Hepatocyte (in vitro differentiated cells): Measurements from ENCODE around the gene CKLF.

Experiments
- EZH2 ChIP-seq: fragments of 200-600 bp; sonication (generic); IDR thresholded peaks from 2 replicates; pipeline ENCODE4 v1.6.1; 2016; ENCODE audit warnings: antibody characterized with exemption, mild to moderate bottlenecking, borderline replicate concordance
- EZH2phosphoT487 ChIP-seq: fragments of 200-600 bp; sonication (generic); IDR thresholded peaks from one replicate; pipeline ENCODE4 v1.6.1; 2018; ENCODE audit warnings: antibody characterized with exemption, mild to moderate bottlenecking, low read depth, moderate library complexity; ENCODE audit not compliant: unreplicated experiment, severe bottlenecking
- TF ChIP-seq, protein P1 (sequence below): fragments of 200-600 bp; sonication (generic); IDR thresholded peaks from 2 replicates; pipeline ENCODE4 v1.5.1; 2016; ENCODE audit warnings: antibody characterized with exemption, mild to moderate bottlenecking; ENCODE audit not compliant: poor library complexity

- TF ChIP-seq, protein P1, sequence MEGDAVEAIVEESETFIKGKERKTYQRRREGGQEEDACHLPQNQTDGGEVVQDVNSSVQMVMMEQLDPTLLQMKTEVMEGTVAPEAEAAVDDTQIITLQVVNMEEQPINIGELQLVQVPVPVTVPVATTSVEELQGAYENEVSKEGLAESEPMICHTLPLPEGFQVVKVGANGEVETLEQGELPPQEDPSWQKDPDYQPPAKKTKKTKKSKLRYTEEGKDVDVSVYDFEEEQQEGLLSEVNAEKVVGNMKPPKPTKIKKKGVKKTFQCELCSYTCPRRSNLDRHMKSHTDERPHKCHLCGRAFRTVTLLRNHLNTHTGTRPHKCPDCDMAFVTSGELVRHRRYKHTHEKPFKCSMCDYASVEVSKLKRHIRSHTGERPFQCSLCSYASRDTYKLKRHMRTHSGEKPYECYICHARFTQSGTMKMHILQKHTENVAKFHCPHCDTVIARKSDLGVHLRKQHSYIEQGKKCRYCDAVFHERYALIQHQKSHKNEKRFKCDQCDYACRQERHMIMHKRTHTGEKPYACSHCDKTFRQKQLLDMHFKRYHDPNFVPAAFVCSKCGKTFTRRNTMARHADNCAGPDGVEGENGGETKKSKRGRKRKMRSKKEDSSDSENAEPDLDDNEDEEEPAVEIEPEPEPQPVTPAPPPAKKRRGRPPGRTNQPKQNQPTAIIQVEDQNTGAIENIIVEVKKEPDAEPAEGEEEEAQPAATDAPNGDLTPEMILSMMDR = no peak
- no peak for TF ChIP-seq EZH2phosphoT487
- TF ChIP-seq EZH2 = no peak
Measured at GRCh38 chr16:66614161-66614802, 61.9 kb downstream of the CKLF start.
